ENCODE data around the gene PEAR1.

The PEAR1 gene

DNA sequence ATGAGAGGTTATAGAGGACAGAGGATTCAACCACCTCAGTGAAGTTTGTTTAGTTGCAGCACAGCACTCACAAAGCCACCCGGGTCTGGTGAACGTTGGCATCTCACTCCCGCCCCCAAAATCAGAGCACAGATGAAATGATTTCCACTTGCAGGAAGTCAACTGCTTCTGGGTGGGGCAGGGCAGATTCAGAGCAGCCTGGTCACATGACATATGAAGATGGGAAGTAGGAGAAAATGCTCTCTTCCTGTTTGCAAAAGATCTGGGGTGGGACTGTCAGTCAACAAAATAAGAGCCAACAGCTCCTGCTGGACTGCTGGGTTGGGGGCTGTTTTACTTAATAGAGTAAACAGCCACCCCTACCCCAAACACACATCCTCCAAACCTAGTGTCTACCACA, 70.1 kb downstream of the PEAR1 start:
- TF ChIP-seq, protein P1, sequence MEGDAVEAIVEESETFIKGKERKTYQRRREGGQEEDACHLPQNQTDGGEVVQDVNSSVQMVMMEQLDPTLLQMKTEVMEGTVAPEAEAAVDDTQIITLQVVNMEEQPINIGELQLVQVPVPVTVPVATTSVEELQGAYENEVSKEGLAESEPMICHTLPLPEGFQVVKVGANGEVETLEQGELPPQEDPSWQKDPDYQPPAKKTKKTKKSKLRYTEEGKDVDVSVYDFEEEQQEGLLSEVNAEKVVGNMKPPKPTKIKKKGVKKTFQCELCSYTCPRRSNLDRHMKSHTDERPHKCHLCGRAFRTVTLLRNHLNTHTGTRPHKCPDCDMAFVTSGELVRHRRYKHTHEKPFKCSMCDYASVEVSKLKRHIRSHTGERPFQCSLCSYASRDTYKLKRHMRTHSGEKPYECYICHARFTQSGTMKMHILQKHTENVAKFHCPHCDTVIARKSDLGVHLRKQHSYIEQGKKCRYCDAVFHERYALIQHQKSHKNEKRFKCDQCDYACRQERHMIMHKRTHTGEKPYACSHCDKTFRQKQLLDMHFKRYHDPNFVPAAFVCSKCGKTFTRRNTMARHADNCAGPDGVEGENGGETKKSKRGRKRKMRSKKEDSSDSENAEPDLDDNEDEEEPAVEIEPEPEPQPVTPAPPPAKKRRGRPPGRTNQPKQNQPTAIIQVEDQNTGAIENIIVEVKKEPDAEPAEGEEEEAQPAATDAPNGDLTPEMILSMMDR (IDR thresholded peaks at IDR 0.05; ENCODE audit: extremely low read depth, insufficient read depth, missing control alignments), result no peak
- no peak for DNase-seq (ENCODE audit: low spot score)
- in situ Hi-C loops (cut with MboI; ENCODE audit: low pct_unique_long_range_greater_than_20kb, low sequenced_read_pairs, unreplicated experiment), result no loop called here

DNA sequence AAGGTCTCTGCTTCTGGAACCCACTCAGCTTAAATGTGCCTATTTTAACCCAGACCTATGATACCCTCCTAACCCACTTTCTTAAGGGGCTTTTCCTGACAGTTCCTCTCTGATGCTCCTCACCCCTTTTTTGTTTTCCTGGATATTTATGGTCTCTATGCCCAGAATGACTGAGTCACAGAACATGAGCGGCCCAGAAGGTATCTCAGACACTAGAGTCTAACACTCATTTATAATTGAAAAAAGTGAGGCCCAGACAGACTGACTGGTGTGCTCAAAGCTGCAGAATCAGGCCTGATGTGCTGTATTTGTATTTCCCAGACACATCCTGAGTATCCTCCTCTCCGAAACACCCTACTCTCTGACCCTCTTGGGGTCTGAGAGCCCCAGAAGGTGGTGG, 70.9 kb downstream of the PEAR1 start:
- no peak for DNase-seq (ENCODE audit: low spot score)
- TF ChIP-seq, protein P1 (IDR thresholded peaks at IDR 0.05; ENCODE audit: extremely low read depth, insufficient read depth, missing control alignments), result no peak
- in situ Hi-C loops (cut with MboI; ENCODE audit: low pct_unique_long_range_greater_than_20kb, low sequenced_read_pairs, unreplicated experiment), result no loop called here
